ENCODE measurements around the gene CHRNE. TPM values are rescaled to one million over a fixed set of nuclear protein-coding genes. Genes with fewer than 3 reads are reported as not detected.

The CHRNE gene
- total and polyA plus RNA-seq, 2 of the 4 experiments (the other 2 are of a cell fraction) = under 0.01 to 0.21 TPM

DNA sequence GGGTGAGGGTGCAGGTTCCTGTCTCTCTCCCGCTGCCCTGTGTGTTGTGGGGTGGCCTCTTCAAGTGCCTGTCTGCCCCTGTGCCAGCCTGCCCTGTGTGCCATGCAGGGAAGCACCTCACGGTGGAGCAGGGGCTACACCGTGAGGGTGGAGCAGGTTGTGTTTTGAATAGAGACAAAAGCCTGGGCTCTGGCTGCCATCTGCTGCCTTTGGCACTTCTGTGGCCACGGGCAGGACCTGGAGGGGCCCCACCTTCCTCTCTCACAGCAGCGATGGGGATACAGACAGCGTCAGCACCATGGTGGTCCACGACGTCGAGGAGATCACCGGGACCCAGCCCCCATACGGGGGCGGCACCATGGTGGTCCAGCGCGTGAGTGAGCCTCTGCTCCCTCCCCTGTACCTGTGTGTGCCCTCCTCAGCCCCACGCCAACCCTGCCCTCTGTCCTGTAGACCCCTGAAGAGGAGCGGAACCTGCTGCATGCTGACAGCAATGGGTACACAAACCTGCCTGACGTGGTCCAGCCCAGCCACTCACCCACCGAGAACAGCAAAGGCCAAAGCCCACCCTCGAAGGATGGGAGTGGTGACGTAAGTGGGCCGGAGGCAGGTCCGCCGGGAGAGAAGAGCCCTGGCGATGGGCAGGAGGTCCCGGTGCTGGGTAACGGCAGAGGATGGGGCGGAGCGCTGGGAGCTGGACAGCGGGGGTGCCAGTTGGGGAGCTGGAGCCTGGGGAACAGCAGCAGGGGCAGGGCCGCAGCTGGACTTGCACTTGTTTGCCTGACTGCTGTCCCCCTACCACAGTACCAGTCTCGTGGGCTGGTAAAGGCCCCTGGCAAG, 9.0 kb downstream of the CHRNE start:
- H3K4ac ChIP-seq (ENCODE audit: low read depth, low read length) = no peak overlapping the region
- H4K8ac ChIP-seq (ENCODE audit: low read depth in 2 of 2, low read length in 2 of 2) = no peak overlapping the region
- no peak overlapping the region for H2AFZ ChIP-seq (replicated peaks; ENCODE audit: low read length, poor library complexity)
- dilution Hi-C loops (cut with HindIII; ENCODE audit: low sequenced_read_pairs, unreplicated experiment) (no loop called here), intact Hi-C loops (cut with micrococcal nuclease) (no loop called here), in situ Hi-C loops (cut with MboI; ENCODE audit: low sequenced_read_pairs) (no loop called here)
- H3K18ac ChIP-seq (ENCODE audit: low read depth, low read length) = no peak overlapping the region
- H3K23ac ChIP-seq (ENCODE audit: low read depth, low read length) = no peak overlapping the region
- no peak overlapping the region for H4K5ac ChIP-seq (ENCODE audit: low read depth, low read length)
- no peak overlapping the region for H2BK120ac ChIP-seq (ENCODE audit: low read depth, low read length)
- H2BK20ac ChIP-seq (ENCODE audit: low read depth, low read length) = no peak overlapping the region
- H3K4me3 ChIP-seq (ENCODE audit: insufficient read depth, low read depth, low read length) = no peak overlapping the region
- peaks cover 6% of the 10 kb centered on the region; the same call in 1 of the 2 replicates for H4K20me1 ChIP-seq (ENCODE audit: insufficient read depth, low read length)
- no peak for ATAC-seq (ENCODE audit: low read depth)
- no peak overlapping the region for H2BK5ac ChIP-seq (ENCODE audit: low read depth, low read length, poor library complexity, severe bottlenecking)
- H2AK9ac ChIP-seq (replicated peaks; ENCODE audit: low read depth, low read length, poor library complexity) = no peak overlapping the region
- no peaks in the 10 kb centered on the region for H3K4me1 ChIP-seq (ENCODE audit: control insufficient read depth, insufficient read depth, low read length)
- H3K79me1 ChIP-seq (ENCODE audit: low read depth in 1 of 2, low read length in 2 of 2) = no peaks in the 10 kb centered on the region
- CTCF ChIA-PET = no interaction called here
- no peak overlapping the region for H3K4me2 ChIP-seq (ENCODE audit: low read depth, low read length)
- no peak overlapping the region for H3K9ac ChIP-seq (ENCODE audit: low read depth, low read length)
- H3K27ac ChIP-seq (ENCODE audit: insufficient read depth, low read length) = no peak overlapping the region
- H3K56ac ChIP-seq (ENCODE audit: extremely low read depth, insufficient read depth, low read length) = no peak overlapping the region
- H4K91ac ChIP-seq (ENCODE audit: insufficient read depth, low read depth, low read length) = no peak overlapping the region
- POLR2A ChIA-PET (ENCODE audit: unreplicated experiment) = no interaction called here
- DNase-seq = no peak
- no peaks in the 10 kb centered on the region for H3K9me1 ChIP-seq (ENCODE audit: insufficient read depth, low read length)
- H2AK5ac ChIP-seq (ENCODE audit: low read depth, low read length) = no peak overlapping the region
- no peaks in the 10 kb centered on the region for H3K27me3 ChIP-seq (ENCODE audit: control insufficient read depth, insufficient read depth, low read length)
- 85% methylated on average over 5 of the region's 31 CpGs; no CpG with 5 or more reads in 1 of the 2 experiments for WGBS, 2 experiments (ENCODE audit: extremely low coverage in 2 of 2, insufficient read length in 1 of 2)
- no peaks in the 10 kb centered on the region for H3K9me3 ChIP-seq (ENCODE audit: control insufficient read depth, insufficient read depth, low read length)
- peaks cover 62% of the 10 kb centered on the region for H3K36me3 ChIP-seq (ENCODE audit: control insufficient read depth, insufficient read depth, low read length)
- no peak overlapping the region for H2BK15ac ChIP-seq (ENCODE audit: low read depth, low read length)
- no TSS peak for BruUV-seq (replicated peaks)
- no peak overlapping the region for H3K14ac ChIP-seq (replicated peaks; ENCODE audit: low read depth, low read length)
- TF ChIP-seq POLR2A (IDR thresholded peaks at IDR 0.05; ENCODE audit: low read depth, low read length) = no peak
- TF ChIP-seq RFX5 (IDR thresholded peaks at IDR 0.05; ENCODE audit: low read depth, low read length) = no peak
- TF ChIP-seq, protein P1, sequence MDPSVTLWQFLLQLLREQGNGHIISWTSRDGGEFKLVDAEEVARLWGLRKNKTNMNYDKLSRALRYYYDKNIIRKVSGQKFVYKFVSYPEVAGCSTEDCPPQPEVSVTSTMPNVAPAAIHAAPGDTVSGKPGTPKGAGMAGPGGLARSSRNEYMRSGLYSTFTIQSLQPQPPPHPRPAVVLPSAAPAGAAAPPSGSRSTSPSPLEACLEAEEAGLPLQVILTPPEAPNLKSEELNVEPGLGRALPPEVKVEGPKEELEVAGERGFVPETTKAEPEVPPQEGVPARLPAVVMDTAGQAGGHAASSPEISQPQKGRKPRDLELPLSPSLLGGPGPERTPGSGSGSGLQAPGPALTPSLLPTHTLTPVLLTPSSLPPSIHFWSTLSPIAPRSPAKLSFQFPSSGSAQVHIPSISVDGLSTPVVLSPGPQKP (IDR thresholded peaks at IDR 0.05; ENCODE audit: borderline replicate concordance, low read depth, low read length) = no peak
- TF ChIP-seq RAD21 (IDR thresholded peaks at IDR 0.05; ENCODE audit: low read length) = no peak
- no peak for TF ChIP-seq MXI1 (IDR thresholded peaks at IDR 0.05; ENCODE audit: borderline replicate concordance, low read depth, low read length)
- TF ChIP-seq, protein P2, sequence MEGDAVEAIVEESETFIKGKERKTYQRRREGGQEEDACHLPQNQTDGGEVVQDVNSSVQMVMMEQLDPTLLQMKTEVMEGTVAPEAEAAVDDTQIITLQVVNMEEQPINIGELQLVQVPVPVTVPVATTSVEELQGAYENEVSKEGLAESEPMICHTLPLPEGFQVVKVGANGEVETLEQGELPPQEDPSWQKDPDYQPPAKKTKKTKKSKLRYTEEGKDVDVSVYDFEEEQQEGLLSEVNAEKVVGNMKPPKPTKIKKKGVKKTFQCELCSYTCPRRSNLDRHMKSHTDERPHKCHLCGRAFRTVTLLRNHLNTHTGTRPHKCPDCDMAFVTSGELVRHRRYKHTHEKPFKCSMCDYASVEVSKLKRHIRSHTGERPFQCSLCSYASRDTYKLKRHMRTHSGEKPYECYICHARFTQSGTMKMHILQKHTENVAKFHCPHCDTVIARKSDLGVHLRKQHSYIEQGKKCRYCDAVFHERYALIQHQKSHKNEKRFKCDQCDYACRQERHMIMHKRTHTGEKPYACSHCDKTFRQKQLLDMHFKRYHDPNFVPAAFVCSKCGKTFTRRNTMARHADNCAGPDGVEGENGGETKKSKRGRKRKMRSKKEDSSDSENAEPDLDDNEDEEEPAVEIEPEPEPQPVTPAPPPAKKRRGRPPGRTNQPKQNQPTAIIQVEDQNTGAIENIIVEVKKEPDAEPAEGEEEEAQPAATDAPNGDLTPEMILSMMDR (conservative IDR thresholded peaks at IDR 0.05; ENCODE audit: low read depth, low read length) = no peak
- no peak for TF ChIP-seq BHLHE40 (IDR thresholded peaks at IDR 0.05; ENCODE audit: low read depth, low read length)
- TF ChIP-seq RCOR1 (IDR thresholded peaks at IDR 0.05; ENCODE audit: insufficient replicate concordance, low read length) = no peak
- no peak for TF ChIP-seq CHD1 (IDR thresholded peaks at IDR 0.05; ENCODE audit: low read depth, low read length)
- no peak for TF ChIP-seq MAFK (IDR thresholded peaks at IDR 0.05; ENCODE audit: low read depth, low read length)
- no peak for TF ChIP-seq FOS (IDR thresholded peaks at IDR 0.05; ENCODE audit: low read depth, low read length)
- no peak for TF ChIP-seq NFE2L2 (IDR thresholded peaks at IDR 0.05; ENCODE audit: low read depth, low read length)
- TF ChIP-seq MAZ (IDR thresholded peaks at IDR 0.05; ENCODE audit: borderline replicate concordance, low read depth, low read length) = no peak
- TF ChIP-seq CEBPB (IDR thresholded peaks at IDR 0.05; ENCODE audit: low read depth, low read length) = no peak
- no peak for TF ChIP-seq SMC3 (IDR thresholded peaks at IDR 0.05; ENCODE audit: low read depth, low read length)
